AG04449 (cell line): ENCODE data around the gene ZNF195.
A peak's percentile ranks its signal among the peaks of the same experiment; 100 is the strongest.
"Not testable (repeated sequence)": the region's sequence is repeated elsewhere in the genome, so short reads cannot be mapped to it uniquely, and the experiment has no call there.

Experiments
- CTCF ChIA-PET: fragments of 350-600 bp; formaldehyde crosslinking; extraction: SDS; loops from one replicate; lab custom pipeline; 2021; ENCODE audit warnings: antibody characterized with exemption; lab: Yijun Ruan, JAX
- POLR2A ChIA-PET: fragments of 400-600, 350-600 bp; formaldehyde crosslinking; extraction: SDS; loops from one replicate; lab custom pipeline; 2020; ENCODE audit warnings: antibody characterized with exemption, inconsistent platforms; lab: Yijun Ruan, JAX
- DNase-seq: peaks from one replicate; pipeline ENCODE4 v3.0.0-alpha.2; 2010; ENCODE audit warnings: low read depth, low spot score
- H3K4me3 ChIP-seq: 2 replicates; pipeline ENCODE4 v1.5.1; 2011; ENCODE audit warnings: low read depth, mild to moderate bottlenecking, control low read depth, low read length
- CTCF ChIP-seq: IDR thresholded peaks from one replicate; pipeline ENCODE4 v1.5.1; 2011; ENCODE audit warnings: mild to moderate bottlenecking, moderate library complexity, low read length, control low read depth, inconsistent platforms; ENCODE audit not compliant: insufficient read depth; ENCODE audit errors: missing control alignments

The ZNF195 gene

GRCh38 chr11:3417047-3417446 is 38.1 kb upstream of the ZNF195 start:
- H3K4me3 ChIP-seq, DNase-seq, POLR2A ChIA-PET: not testable (repeated sequence)
- CTCF ChIA-PET = interaction anchor here (0.8 to 1.5 kb wide), 5 partner anchors 45 to 885 kb away, joined by 3 to 12 read pairs (median 3); no protein-coding TSS in a partner anchor
- peak; percentile 13 for TF ChIP-seq CTCF

GRCh38 chr11:3415301-3415700 is 36.4 kb upstream of the ZNF195 start:
- POLR2A ChIA-PET, DNase-seq, H3K4me3 ChIP-seq: not testable (repeated sequence)
- CTCF ChIA-PET = interaction anchor here (1.1 to 1.9 kb wide), 3 partner anchors 392 to 883 kb away, joined by 3 to 4 read pairs (median 4); no protein-coding TSS in a partner anchor

DNA sequence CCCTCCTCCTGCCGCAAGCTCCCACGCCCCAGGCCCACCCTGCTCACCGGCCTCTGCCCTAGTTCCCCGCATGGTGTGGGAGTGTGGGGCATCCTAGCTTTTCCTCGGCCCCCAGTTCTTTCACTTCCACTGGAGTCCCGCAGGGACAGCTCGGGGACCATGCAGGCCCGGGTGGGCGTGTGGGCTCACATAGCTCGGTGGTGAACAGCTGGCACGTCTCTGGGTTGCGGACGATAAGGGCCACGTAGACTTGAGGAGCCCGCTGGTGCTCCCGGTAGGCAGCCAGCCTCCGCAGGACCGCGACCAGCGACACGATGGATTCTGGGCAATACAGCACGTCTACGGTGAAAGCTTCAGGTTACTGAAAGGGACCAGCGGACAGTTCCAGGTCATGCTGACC is 34.7 kb upstream of the ZNF195 start:
- H3K4me3 ChIP-seq, DNase-seq, POLR2A ChIA-PET: not testable (repeated sequence)
- CTCF ChIA-PET = interaction anchor here (1.9 kb wide), 1 partner anchor 882 kb away, joined by 4 read pairs; no protein-coding TSS in a partner anchor

DNA sequence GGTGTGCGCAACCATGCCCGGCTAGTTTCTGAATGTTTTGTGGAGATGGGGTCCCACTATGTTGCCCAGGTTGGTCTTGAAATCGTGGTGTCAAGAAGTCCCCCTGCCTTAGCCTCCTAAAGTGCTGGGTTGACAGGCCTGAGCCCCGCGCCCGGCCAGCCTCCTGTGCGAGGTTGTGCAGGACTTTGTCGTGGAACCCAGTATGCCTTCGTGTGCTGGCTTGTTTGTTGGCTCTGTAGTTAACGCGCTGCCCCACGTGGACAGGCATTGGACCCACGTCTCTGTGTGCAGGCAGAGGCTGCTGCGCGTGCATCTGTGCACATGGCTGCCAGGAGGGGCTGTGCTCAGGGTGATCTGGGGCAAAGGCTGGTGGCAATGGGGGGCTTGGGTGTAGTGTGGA is 33.9 kb upstream of the ZNF195 start:
- POLR2A ChIA-PET = no interaction called here
- no peak for DNase-seq
- CTCF ChIA-PET = no interaction called here
- H3K4me3 ChIP-seq = no peak overlapping the region
- no peak for TF ChIP-seq CTCF

DNA sequence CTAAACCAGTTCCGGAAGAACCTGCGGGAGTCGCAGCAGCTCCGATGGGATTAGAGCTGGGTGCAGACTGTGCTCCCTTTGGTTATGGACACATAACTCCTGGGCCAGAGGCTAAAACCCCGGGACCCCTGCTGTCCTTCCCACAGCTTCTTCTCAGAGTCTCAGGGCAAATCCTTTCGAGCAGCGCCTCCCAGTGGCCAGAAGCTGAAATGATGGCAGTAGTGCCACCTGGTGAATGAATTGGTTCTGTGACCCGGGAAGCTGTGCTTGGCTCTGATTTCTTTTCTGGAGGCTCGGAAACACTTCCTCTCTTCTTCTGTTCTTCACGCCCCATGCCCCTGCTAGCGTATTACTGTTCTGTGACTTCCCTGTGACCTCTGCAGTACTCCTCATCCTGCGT is 29.8 kb upstream of the ZNF195 start:
- H3K4me3 ChIP-seq, POLR2A ChIA-PET, DNase-seq: not testable (repeated sequence)
- CTCF ChIA-PET = interaction anchor here (0.6 to 3.2 kb wide), 18 partner anchors 9 to 877 kb away, joined by 3 to 21 read pairs (median 4); partner anchors contain the start of gene OSBPL5
- TF ChIP-seq CTCF = peak; percentile 78

GRCh38 chr11:3408058-3408605 is 29.2 kb upstream of the ZNF195 start:
- CTCF ChIA-PET = interaction anchor here (0.6 to 3.2 kb wide), 16 partner anchors 8 to 876 kb away, joined by 3 to 21 read pairs (median 4); partner anchors contain the start of gene OSBPL5
- DNase-seq, H3K4me3 ChIP-seq, POLR2A ChIA-PET: not testable (repeated sequence)

- POLR2A ChIA-PET = not testable (repeated sequence)
- CTCF ChIA-PET = interaction anchor here (1.3 to 3.2 kb wide), 3 partner anchors 53 to 312 kb away, joined by 4 to 21 read pairs (median 7); no protein-coding TSS in a partner anchor
Measured at GRCh38 chr11:3406937-3407336, 28.0 kb upstream of the ZNF195 start.

DNA sequence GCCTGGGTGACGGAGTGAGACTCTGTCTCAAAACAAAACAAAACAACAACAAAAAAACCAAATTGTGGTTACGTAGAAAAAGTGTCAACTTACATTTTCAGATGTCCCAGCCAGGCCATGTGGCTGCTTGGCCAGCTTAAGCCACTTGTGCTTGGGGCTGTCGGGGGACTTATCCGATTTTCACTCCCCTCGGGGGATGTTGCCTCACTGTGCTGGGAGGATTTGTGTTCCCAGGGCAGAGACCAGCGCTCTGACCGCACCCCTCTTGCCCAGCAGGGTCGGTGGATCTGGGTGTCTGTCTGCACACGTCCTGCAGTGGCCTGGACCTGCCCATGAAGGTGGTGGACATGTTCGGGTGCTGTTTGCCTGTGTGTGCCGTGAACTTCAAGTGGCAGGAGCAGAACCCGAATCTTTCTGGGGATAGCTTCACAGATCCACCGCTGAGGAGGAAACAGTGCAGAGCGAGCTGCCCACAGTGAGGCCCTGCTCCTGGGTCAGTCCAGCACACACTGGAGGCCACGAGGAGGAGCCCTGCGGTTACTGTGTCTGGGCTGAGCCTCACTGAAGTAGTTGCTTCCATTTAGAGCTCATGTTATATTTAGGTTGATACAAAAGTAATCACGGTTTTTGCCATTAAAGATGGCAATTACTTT is 27.4 kb upstream of the ZNF195 start:
- CTCF ChIA-PET = interaction anchor here (1.3 to 3.2 kb wide), 3 partner anchors 53 to 311 kb away, joined by 4 to 21 read pairs (median 7); no protein-coding TSS in a partner anchor

More at GRCh38 chr11:3406937-3407336, 28.0 kb upstream of the ZNF195 start:
- not testable (repeated sequence) for DNase-seq, H3K4me3 ChIP-seq

DNA sequence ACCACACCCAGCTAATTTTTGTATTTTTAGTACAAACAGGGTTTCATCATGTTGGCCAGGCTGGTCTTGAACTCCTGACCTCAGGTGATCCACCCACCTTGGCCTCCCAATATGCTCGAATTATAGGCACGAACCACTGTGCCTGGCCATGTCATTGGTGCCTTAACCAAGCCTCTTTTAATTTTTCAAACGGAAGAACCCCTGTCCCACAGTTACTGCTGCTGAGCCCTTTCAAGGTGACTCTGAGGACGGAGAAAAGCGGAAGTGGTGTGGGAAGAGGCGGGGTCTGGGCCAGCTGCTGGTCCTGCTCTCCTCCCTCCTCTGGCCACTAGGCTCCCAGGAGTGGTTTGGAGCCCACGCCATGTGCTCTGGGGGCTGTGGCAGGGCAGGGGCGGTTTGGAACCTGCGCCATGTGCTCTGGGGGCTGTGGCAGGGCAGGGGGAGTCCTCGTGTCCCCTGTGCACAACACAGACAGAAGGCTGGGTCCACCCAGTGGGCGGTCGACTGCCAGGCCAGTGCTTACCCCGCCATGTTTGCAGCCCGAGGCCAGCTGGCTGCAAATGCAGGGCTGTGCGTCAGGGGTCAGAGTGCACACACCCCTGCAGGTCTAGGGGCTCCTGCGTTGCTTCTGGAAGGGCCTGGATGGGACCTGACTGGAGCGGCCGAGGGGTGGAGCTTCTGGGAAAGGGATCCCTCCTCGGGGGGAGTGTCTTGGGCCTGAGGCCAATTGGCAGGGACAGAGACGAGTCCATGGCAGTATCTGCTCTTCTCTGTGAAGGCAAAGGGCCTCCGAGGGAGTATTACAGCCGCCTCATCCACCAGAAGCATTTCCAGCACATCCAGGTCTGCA is 25.4 kb upstream of the ZNF195 start:
- POLR2A ChIA-PET, CTCF ChIA-PET, H3K4me3 ChIP-seq, DNase-seq: not testable (repeated sequence)

More for the DNA sequence above, 27.4 kb upstream of the ZNF195 start:
- POLR2A ChIA-PET, DNase-seq, H3K4me3 ChIP-seq: not testable (repeated sequence)

DNA sequence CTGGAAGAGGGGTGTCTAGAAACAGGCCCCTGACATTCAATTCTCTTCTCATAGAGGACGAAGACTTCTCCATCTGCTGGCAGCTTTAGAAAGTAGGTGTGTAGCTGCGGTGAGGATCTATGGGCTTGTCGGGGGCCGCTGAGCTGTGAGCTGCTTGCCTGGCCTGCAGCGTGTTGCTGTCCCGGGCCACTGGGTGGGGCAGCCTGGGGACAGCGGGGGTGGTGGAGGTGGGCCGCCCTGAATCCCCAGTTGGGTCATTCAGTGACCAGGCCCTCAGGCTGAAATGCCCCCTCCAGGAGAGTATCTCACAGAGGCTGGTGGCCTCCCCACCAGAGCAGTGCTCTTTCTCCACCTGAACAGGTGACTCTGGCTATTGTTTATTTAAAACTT is 23.9 kb upstream of the ZNF195 start:
- H3K4me3 ChIP-seq, POLR2A ChIA-PET, CTCF ChIA-PET, DNase-seq: not testable (repeated sequence)

DNA sequence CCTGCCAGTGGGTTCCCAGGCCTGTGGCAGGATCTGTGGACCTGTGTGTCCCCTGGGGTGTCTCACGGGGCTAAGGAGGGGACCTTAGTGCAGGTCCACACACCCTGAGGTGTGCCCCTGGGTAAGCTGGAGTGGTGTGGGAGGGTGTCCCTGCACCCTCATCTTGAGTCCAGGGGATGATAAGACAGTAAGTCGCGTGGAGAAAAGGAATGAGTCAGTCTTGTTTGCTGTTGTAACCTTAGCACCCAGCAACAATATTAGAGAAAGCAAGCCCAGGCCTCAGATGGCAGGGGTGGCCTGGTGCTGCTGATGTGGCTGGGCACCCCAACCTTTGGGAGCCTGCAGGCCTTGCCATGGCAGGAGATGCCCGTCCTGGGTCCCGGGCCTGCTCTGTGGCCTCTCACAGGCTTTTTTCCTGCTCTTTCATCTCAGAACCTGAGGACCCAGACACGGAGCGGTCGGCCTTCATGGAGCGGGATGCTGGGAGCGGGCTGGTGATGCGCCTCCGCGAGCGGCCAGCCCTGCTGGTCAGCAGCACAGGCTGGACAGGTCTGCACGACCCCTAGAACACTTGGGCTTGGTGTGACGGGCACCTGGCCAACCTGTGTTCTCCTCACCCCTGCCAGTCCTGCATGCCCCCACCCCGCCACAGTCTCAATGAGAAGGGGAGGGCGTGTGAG is 23.4 kb upstream of the ZNF195 start:
- CTCF ChIA-PET, DNase-seq, POLR2A ChIA-PET: not testable (repeated sequence)

GRCh38 chr11:3401052-3401451 is 22.1 kb upstream of the ZNF195 start:
- POLR2A ChIA-PET, H3K4me3 ChIP-seq, DNase-seq: not testable (repeated sequence)
- CTCF ChIA-PET = interaction anchor here (1.4 kb wide), 1 partner anchor 8 kb away, joined by 4 read pairs; no protein-coding TSS in a partner anchor

More for the DNA sequence above, 23.4 kb upstream of the ZNF195 start:
- H3K4me3 ChIP-seq = not testable (repeated sequence)
